ENCODE measurements around the gene BICD2.
A peak's percentile ranks its signal among the peaks of the same experiment; 100 is the strongest.

GRCh38 chr9:92668746-92669526 lies 95.7 kb downstream of the BICD2 start:
- no peak for TF ChIP-seq CTCF (IDR thresholded peaks at IDR 0.05)
- TF ChIP-seq POLR2A (IDR thresholded peaks at IDR 0.05) = peak in 1 of 2 donors; percentile 11
- no peak for TF ChIP-seq EP300 (IDR thresholded peaks at IDR 0.05)
- peak; percentile 24 for TF ChIP-seq POLR2AphosphoS5 (IDR thresholded peaks at IDR 0.05)
